Uterus (tissue), 2 donors: ENCODE data around the gene NCKAP5L.

Experiments used
- CTCF ChIP-seq, 4 experiments: fragments of 200-600 bp in 2 of 4; fragments of 450-650 bp in 2 of 4; sonication (generic) in 2 of 4; IDR thresholded peaks; one replicate each; pipeline ENCODE4 v1.5.1; 2016 to 2019; ENCODE audit warnings: antibody characterized with exemption in 4 of 4, mild to moderate bottlenecking in 2 of 4, moderate library complexity in 1 of 4
- POLR2A ChIP-seq, 2 donors: fragments of 450-650 bp; IDR thresholded peaks; one replicate each; pipeline ENCODE4 v1.6.1; 2016; ENCODE audit warnings: antibody characterized with exemption in 2 of 2, mild to moderate bottlenecking in 1 of 2, moderate library complexity in 1 of 2

- TF ChIP-seq CTCF (IDR thresholded peaks at IDR 0.05) (no peak), POLR2A (IDR thresholded peaks at IDR 0.05) (no peak)
Observed at GRCh38 chr12:49748800-49749199, 79.4 kb downstream of the NCKAP5L start.
